Adrenal gland (tissue), 12 donors: Measurements from ENCODE around the gene RHEB. TPM values are rescaled to one million over a fixed set of nuclear protein-coding genes. Genes with fewer than 3 reads are reported as not detected.

Experiments used
- DNase-seq, 7 donors: peaks; one replicate each; pipeline ENCODE4 v3.0.0-alpha.2; 2019 to 2020
- H3K27ac ChIP-seq, 5 donors: fragments of 200-600 bp; sonication (generic) in 4 of 5; 1 replicate in 3 of 5; 2 replicates in 2 of 5; pipeline versions ENCODE4 v1.5.1 to v1.8.0; 2016 to 2020; ENCODE audit warnings: mild to moderate bottlenecking in 1 of 5
- H3K27me3 ChIP-seq: fragments of 200-600 bp; 2 replicates; pipeline ENCODE4 v1.8.0; 2021
- H3K36me3 ChIP-seq, 2 donors: fragments of 200-600 bp; replicated peaks in 1 of 2; 1 replicate in 1 of 2; 2 replicates in 1 of 2; pipeline versions ENCODE4 v1.5.1 to v1.8.0; 2018 to 2022
- H3K4me1 ChIP-seq, 2 donors: fragments of 200-600 bp; replicated peaks in 1 of 2; 1 replicate in 1 of 2; 2 replicates in 1 of 2; pipeline versions ENCODE4 v1.5.1 to v1.8.0; 2018 to 2021
- H3K4me3 ChIP-seq, 4 donors: fragments of 200-600 bp; sonication (generic) in 3 of 4; one replicate each; pipeline ENCODE4 v1.5.1; 2016 to 2018
- H3K9me3 ChIP-seq, 3 donors: fragments of 200-600 bp; sonication (generic) in 1 of 3; replicated peaks in 1 of 3; 1 replicate in 2 of 3; 2 replicates in 1 of 3; pipeline versions ENCODE4 v1.5.1 to v1.8.0; 2016 to 2021
- CTCF ChIP-seq, 6 experiments: fragments of 450-650 bp in 4 of 6; fragments of 200-600 bp in 2 of 6; sonication (generic) in 1 of 6; IDR thresholded peaks; 1 replicate in 5 of 6; 2 replicates in 1 of 6; pipeline versions ENCODE4 v1.5.1 to v1.8.0; 2016 to 2021; ENCODE audit warnings: antibody characterized with exemption in 6 of 6, mild to moderate bottlenecking in 2 of 6, moderate library complexity in 1 of 6
- POLR2A ChIP-seq, 2 donors: fragments of 450-650 bp; IDR thresholded peaks; one replicate each; pipeline ENCODE4 v1.6.1; 2017; ENCODE audit warnings: antibody characterized with exemption in 2 of 2, mild to moderate bottlenecking in 2 of 2, moderate library complexity in 1 of 2
- WGBS, 4 donors: extraction: QIAGEN DNeasy Blood & Tissue Kit in 2 of 4; methylation state at CpG; one replicate each; pipeline versions ENCODE4 v1.1.5 to v1.1.7; 2013 to 2017; 5-methylcytosine and 5-hydroxymethylcytosine counted together
- intact Hi-C, 2 donors: fragments of 100-400 bp; cut with DNase I; formaldehyde crosslinking; loops; one replicate each; pipeline versions ENCODE4 v1.14.1 to v1.15.0; 2022 to 2023
- polyA plus RNA-seq, 3 donors: library from polyadenylated mRNA; stranded (reverse); fragments of 200-250 nt in 2 of 3; fragments of 350-450 nt in 1 of 3; fragmentation: Illumina TruSeq in 1 of 3; extraction: RNeasy Lipid Tissue Mini Kit (QIAGEN cat#74804) in 1 of 3; gene quantifications; one replicate each; pipeline ENCODE4 v1.2.3, GENCODE V29; 2013 to 2014
- total RNA-seq, 9 donors: library from RNA; depleted of rRNA in 4 of 9; stranded (reverse); fragments of >200 nt in 4 of 9; fragments of 120-200 nt in 1 of 9; fragmentation: NEBNext Ultra II Directional in 1 of 9; extraction: Animal tissue kit (Norgen Biotek cat#: 25700) in 1 of 9; gene quantifications; one replicate each; pipeline versions ENCODE4 v1.1.0 to v1.2.4, GENCODE V29; 2013 to 2023
- donor health status: healthy with polysubstance abuse.
- donor health status: Bipolar disorder and iron deficiency.
- donor health status: DM: yes; HTN: yes; CAD: no.
- donor health status: DM: no; HTN: no; CAD: no.
- donor health status: DM: no; HTN: no; CAD: no.
- donor health status: DM: yes; HTN: yes; CAD: no.

The RHEB gene
- total and polyA plus RNA-seq, 12 donors: 66.3 to 309 (median 127) TPM

GRCh38 chr7:151549083-151549482, 29.4 kb upstream of the RHEB start:
- no peak overlapping the region for H3K27ac ChIP-seq
- no peak for DNase-seq
- H3K4me1 ChIP-seq: no peaks in the 10 kb centered on the region
- intact Hi-C loops: no loop called here
- WGBS, 4 donors: 93 to 95% (median 95%) methylated on average over 7 of the region's 7 CpGs
- H3K9me3 ChIP-seq: no peaks in the 10 kb centered on the region
- TF ChIP-seq CTCF (IDR thresholded peaks at IDR 0.05) (no peak), POLR2A (IDR thresholded peaks at IDR 0.05) (no peak)
- H3K4me3 ChIP-seq: no peak overlapping the region
- no peaks in the 10 kb centered on the region for H3K27me3 ChIP-seq
- H3K36me3 ChIP-seq: no peaks in the 10 kb centered on the region

GRCh38 chr7:151544183-151544582, 24.5 kb upstream of the RHEB start:
- no peak overlapping the region for H3K4me3 ChIP-seq
- no peak overlapping the region for H3K27ac ChIP-seq
- no peaks in the 10 kb centered on the region for H3K27me3 ChIP-seq
- no peaks in the 10 kb centered on the region for H3K36me3 ChIP-seq
- no peaks in the 10 kb centered on the region for H3K9me3 ChIP-seq
- intact Hi-C loops: no loop called here
- DNase-seq: no peak
- H3K4me1 ChIP-seq: peaks cover 0 to 4% of the 10 kb centered on the region in 2 donors
- TF ChIP-seq CTCF (IDR thresholded peaks at IDR 0.05) (no peak), POLR2A (IDR thresholded peaks at IDR 0.05) (no peak)

- intact Hi-C loops: no loop called here
- H3K36me3 ChIP-seq: no peaks in the 10 kb centered on the region
- H3K27me3 ChIP-seq: no peaks in the 10 kb centered on the region
- H3K9me3 ChIP-seq: no peaks in the 10 kb centered on the region
- H3K4me3 ChIP-seq: no peak overlapping the region
- DNase-seq: no peak
- H3K4me1 ChIP-seq: peaks cover 0 to 19% of the 10 kb centered on the region in 2 donors
- TF ChIP-seq CTCF (IDR thresholded peaks at IDR 0.05) (no peak), POLR2A (IDR thresholded peaks at IDR 0.05) (no peak)
- WGBS, 4 donors: 85 to 95% (median 92%) methylated on average over 6 of the region's 6 CpGs
- no peak overlapping the region for H3K27ac ChIP-seq
Observed at GRCh38 chr7:151542606-151543130, 23.0 kb upstream of the RHEB start.

- 87 to 93% (median 90%) methylated on average over 16 to 17 of the region's 17 CpGs for WGBS, 4 donors
- DNase-seq: no peak
- Histone ChIP-seq H3K4me3 (no peak overlapping the region), H3K4me1 (peaks cover 0 to 25% of the 10 kb centered on the region in 2 donors), H3K27me3 (no peaks in the 10 kb centered on the region), H3K36me3 (no peaks in the 10 kb centered on the region), H3K27ac (no peak overlapping the region), H3K9me3 (no peaks in the 10 kb centered on the region)
- TF ChIP-seq POLR2A (IDR thresholded peaks at IDR 0.05) (no peak), CTCF (IDR thresholded peaks at IDR 0.05) (no peak)
- intact Hi-C loops: no loop called here
Observed at GRCh38 chr7:151541709-151542499, 22.2 kb upstream of the RHEB start.
